VCaP (cell line): ENCODE data around the gene LRIG1.

Source experiments
- H3K27ac ChIP-seq: fragments of 450-650 bp; 2 replicates; pipeline ENCODE4 v1.5.1; 2017
- TF ChIP-seq, protein P1 (sequence below): fragments of 450-650 bp; conservative IDR thresholded peaks from 2 replicates; pipeline ENCODE4 v1.5.1; 2017; ENCODE audit warnings: mild to moderate bottlenecking, moderate library complexity

LRIG1 gene

DNA sequence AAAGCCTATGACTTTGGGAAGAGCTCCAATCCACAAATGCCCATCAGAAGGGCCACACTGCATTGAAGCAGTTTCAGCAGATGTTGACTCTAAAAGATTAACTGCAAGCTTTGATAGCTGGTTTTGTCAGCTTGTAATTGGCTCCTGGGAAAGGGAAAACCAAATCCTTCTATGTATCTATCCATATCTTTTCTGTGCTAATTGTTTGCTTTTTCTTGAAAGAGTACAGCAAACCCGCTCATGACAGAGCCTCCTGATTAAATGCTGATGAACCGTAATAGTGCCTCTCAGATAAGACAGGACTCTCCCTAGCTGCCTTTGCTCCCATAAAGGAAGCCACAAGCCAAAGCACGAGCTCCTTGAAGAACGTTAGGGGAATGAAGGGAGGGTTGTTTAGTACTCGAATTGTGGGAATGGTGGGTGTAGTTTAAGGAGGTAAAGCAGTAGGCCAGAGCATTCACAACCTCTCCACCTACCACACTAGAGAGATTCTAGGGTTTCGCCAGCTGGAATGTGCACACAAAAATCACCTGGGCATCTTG, 33.6 kb upstream of the LRIG1 start:
- no peak overlapping the region for H3K27ac ChIP-seq
- TF ChIP-seq, protein P1, sequence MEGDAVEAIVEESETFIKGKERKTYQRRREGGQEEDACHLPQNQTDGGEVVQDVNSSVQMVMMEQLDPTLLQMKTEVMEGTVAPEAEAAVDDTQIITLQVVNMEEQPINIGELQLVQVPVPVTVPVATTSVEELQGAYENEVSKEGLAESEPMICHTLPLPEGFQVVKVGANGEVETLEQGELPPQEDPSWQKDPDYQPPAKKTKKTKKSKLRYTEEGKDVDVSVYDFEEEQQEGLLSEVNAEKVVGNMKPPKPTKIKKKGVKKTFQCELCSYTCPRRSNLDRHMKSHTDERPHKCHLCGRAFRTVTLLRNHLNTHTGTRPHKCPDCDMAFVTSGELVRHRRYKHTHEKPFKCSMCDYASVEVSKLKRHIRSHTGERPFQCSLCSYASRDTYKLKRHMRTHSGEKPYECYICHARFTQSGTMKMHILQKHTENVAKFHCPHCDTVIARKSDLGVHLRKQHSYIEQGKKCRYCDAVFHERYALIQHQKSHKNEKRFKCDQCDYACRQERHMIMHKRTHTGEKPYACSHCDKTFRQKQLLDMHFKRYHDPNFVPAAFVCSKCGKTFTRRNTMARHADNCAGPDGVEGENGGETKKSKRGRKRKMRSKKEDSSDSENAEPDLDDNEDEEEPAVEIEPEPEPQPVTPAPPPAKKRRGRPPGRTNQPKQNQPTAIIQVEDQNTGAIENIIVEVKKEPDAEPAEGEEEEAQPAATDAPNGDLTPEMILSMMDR, result no peak

DNA sequence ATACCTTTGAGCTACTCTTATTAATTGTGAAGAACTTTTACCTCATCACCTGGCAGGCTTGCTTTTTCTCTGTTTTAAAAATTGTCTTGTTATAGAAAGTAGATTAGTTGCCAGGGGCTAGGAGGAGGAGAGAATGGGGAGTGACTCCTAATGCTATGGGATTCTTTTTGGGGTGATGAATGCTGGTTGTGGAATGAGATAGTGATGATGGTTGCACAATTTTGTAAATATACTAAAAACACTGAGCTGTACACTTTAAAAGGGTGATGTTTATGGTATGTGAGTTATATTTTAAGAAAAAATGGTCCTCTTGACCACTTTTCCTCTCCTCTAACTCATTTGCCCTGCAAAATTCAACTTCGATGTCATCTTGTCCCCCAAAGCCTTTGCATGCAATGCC, 31.8 kb upstream of the LRIG1 start:
- no peak overlapping the region for H3K27ac ChIP-seq
- TF ChIP-seq, protein P1, result no peak

DNA sequence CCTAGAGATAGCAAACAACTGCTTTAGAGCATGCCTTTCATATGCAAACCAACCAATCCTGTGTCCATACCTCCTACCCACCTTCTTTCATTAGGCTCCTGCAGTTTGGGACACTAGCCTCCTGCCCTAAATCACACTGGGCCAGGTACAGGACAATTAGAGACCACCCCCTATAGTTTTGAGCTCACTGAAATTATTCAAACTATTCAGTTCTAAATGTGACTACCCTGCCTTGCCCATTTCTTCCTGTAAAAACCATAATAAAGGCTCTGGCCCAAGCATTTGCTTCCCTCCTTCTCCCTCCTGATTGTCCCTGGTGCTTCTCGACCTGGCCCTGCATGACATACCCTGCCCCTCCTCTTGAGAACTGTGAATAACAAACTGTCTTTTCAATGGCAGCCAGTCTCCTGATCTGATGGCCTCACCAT, 31.4 kb upstream of the LRIG1 start:
- H3K27ac ChIP-seq, result no peak overlapping the region

DNA sequence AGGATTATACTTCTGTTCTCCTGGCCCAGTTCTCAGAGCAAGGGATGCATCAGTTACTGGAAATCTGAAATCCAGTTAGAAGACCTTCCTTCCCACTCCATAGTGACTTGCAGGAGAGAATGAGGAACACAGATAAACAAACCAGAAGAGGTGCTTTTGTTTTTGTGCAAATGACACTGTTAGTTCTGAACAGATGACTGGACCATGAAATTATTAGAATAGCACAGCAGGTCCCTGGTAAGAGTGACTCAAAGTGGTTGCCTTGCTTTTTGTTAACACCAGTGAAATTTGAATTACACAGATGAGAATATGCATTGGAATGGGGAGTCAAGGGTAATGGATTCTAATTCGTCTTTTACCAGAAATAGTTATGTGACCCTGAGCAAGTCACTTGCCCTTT, 30.4 kb upstream of the LRIG1 start:
- TF ChIP-seq, protein P1, result no peak
- no peak overlapping the region for H3K27ac ChIP-seq

More for the DNA sequence above, 31.4 kb upstream of the LRIG1 start:
- TF ChIP-seq, protein P1, result no peak

DNA sequence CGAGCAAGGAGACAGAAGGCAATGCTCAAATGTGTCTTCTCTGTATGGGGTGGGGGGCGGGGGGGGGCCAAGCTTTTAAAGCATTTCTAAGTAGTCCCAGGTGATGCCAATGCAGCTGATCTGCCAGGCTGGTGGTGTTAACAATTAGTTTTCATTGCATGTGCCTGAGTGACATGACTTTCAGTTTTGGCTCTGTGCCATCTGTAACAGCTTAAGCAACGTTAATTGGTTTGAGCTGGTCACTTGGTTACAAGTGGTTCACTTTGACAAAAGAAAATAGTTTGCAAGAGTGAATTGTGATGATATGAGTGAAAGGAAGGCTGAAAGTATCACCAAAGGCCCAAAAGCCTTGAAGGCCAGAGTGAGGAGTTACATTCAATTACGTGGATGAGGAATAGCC, 26.4 kb upstream of the LRIG1 start:
- TF ChIP-seq, protein P1, result no peak

DNA sequence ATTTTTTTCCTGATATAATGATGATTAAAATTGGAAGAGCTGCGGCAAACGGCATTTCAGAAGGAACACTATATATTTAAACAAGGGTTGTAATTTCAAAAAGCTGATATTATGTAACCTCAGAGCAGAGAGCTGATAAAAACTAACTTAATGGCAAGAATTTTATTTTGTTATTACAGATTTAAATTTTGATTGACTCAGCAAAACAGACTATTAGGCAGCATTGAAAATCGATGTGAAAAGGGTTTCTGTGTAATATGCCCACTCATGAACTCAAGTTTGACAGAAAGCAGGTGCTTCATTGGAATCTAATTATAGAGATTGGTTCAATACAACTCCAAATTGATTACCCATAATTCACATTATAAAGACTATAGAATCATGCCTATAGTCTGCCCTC, 24.9 kb upstream of the LRIG1 start:
- no peak overlapping the region for H3K27ac ChIP-seq
- TF ChIP-seq, protein P1, result no peak

More for the DNA sequence above, 26.4 kb upstream of the LRIG1 start:
- H3K27ac ChIP-seq, result no peak overlapping the region

DNA sequence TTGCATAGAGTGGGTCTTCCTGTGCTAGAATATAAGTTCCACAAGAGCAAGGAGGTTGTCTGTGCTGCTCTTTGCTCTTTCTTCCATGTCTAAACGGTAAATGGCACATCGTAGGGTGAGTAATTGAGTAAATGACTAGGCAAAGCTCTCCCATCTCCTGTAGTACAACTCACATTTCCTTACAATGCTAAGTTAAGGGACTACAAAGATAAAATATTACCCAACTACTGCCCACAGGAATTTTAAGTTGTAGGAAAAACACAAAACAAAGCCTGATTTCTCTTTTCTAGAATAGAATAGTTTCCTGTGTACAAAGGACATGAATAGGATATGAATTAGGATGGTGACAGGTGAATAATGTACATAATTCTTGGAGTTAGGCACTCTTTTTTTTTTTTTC, 19.9 kb upstream of the LRIG1 start:
- H3K27ac ChIP-seq, result no peak overlapping the region
- TF ChIP-seq, protein P1, result no peak
